Measurements from ENCODE around the gene SSR4. TPM values are rescaled to one million over a fixed set of nuclear protein-coding genes. Genes with fewer than 3 reads are reported as not detected.

Gene SSR4
- total and polyA plus RNA-seq, 2 donors (not counting 1 experiment from before 2014, with no cell fraction given): 134 to 297 TPM

DNA sequence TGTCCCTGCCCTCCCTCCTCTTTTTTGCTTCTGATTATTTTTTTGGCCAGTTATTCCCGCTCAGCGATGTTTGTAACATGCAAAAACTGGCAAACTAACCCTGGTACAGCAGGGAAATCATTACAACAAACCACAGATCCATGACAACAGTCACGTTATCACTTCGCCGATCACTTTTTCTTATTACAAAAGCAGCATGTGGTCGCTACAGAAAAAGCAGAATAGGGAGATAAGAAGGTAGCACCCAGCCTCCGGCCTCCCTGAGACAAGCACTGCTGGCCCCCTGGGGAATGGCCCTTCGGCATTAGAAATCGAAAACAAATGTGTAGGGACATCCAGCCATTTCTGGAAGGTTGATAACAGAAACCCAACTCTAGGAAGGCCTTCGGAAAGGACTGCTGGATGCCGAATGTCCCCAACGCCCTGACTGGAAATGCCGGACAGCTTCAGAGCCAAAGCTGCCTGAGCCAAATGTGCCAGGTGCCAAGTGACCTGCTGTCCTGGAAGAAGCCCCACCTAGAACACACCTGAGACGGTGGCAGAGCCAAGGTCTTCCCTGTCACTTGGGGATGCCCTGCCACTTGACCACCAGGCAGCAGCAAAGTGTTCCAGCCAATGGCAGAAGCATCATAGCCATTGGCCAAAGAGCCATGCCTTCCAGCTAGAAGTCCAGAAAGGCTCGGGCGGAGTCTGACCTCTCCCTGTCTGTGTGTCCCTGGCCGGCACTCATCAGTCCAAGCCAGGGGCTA is 3.2 kb upstream of the SSR4 start:
- no peaks in the 10 kb centered on the region for H3K27me3 ChIP-seq (replicated peaks in 1 of 4; ENCODE audit: control extremely low read depth in 1 of 4, control insufficient read depth in 3 of 4, insufficient read depth in 4 of 4, low read length in 3 of 4)
- H3K9ac ChIP-seq (ENCODE audit: low read length): no peak overlapping the region
- no peak overlapping the region for H2AFZ ChIP-seq (ENCODE audit: insufficient read depth, low read depth, low read length, poor library complexity, severe bottlenecking)
- TF ChIP-seq EZH2 (IDR thresholded peaks at IDR 0.05; ENCODE audit: borderline replicate concordance, insufficient read depth, low read depth, low read length, poor library complexity, severe bottlenecking): no peak
- no peak for TF ChIP-seq CTCF (IDR thresholded peaks at IDR 0.05)
- peaks cover 16 to 24% of the 10 kb centered on the region in 2 donors for H3K4me1 ChIP-seq (ENCODE audit: control insufficient read depth in 2 of 2, insufficient read depth in 2 of 2, low read length in 2 of 2)
- 97% methylated on average over 12 of the region's 17 CpGs for WGBS (ENCODE audit: insufficient coverage)
- no peak overlapping the region for H3K27ac ChIP-seq (ENCODE audit: low read length in 2 of 2)
- peaks cover 0 to 16% of the 10 kb centered on the region in 2 experiments for H3K36me3 ChIP-seq (replicated peaks in 1 of 2; ENCODE audit: control extremely low read depth in 1 of 2, control insufficient read depth in 1 of 2, extremely low read depth in 1 of 2, insufficient read depth in 2 of 2, low read length in 1 of 2)
- Mint-ChIP-seq H3K27ac (no peak overlapping the region), H3K4me1 (peaks cover 27% of the 10 kb centered on the region), H3K27me3 (no peaks in the 10 kb centered on the region), H3K4me3 (no peak overlapping the region), H3K9me3 (ENCODE audit: insufficient read depth) (no peaks in the 10 kb centered on the region)
- H3K79me2 ChIP-seq (ENCODE audit: control insufficient read depth, insufficient read depth, low read length): peaks cover 54% of the 10 kb centered on the region
- H3K4me3 ChIP-seq (ENCODE audit: control extremely low read depth in 1 of 5, extremely low read depth in 1 of 5, insufficient read depth in 1 of 5, low read depth in 2 of 5, low read length in 4 of 5): no peak overlapping the region
- no peak for DNase-seq
- peaks cover 7% of the 10 kb centered on the region for H4K20me1 ChIP-seq (ENCODE audit: control insufficient read depth, insufficient read depth, low read length, poor library complexity, severe bottlenecking)
- POLR2A ChIA-PET: no interaction called here
- intact Hi-C loops (cut with micrococcal nuclease): no loop called here
- CTCF ChIA-PET: no interaction called here
- ATAC-seq (ENCODE audit: low read depth): no peak
- H3K4me2 ChIP-seq (replicated peaks; ENCODE audit: low read depth, low read length, poor library complexity, severe bottlenecking): no peak overlapping the region
- H3K9me3 ChIP-seq (ENCODE audit: control extremely low read depth in 1 of 3, control insufficient read depth in 2 of 3, insufficient read depth in 1 of 3, low read length in 2 of 3): no peaks in the 10 kb centered on the region

GRCh38 chrX:153792368-153792767 is 2.1 kb upstream of the SSR4 start:
- Histone ChIP-seq H3K27ac (ENCODE audit: low read length in 2 of 2) (no peak overlapping the region), H3K27me3 (replicated peaks in 1 of 4; ENCODE audit: control extremely low read depth in 1 of 4, control insufficient read depth in 3 of 4, insufficient read depth in 4 of 4, low read length in 3 of 4) (no peaks in the 10 kb centered on the region), H3K9me3 (ENCODE audit: control extremely low read depth in 1 of 3, control insufficient read depth in 2 of 3, insufficient read depth in 1 of 3, low read length in 2 of 3) (no peaks in the 10 kb centered on the region), H3K79me2 (ENCODE audit: control insufficient read depth, insufficient read depth, low read length) (peaks cover 61% of the 10 kb centered on the region), H2AFZ (ENCODE audit: insufficient read depth, low read depth, low read length, poor library complexity, severe bottlenecking) (no peak overlapping the region), H3K36me3 (replicated peaks in 1 of 2; ENCODE audit: control extremely low read depth in 1 of 2, control insufficient read depth in 1 of 2, extremely low read depth in 1 of 2, insufficient read depth in 2 of 2, low read length in 1 of 2) (peaks cover 0 to 18% of the 10 kb centered on the region in 2 experiments), H3K9ac (ENCODE audit: low read length) (no peak overlapping the region), H3K4me1 (ENCODE audit: control insufficient read depth in 2 of 2, insufficient read depth in 2 of 2, low read length in 2 of 2) (peaks cover 16 to 24% of the 10 kb centered on the region in 2 donors), H3K4me3 (ENCODE audit: control extremely low read depth in 1 of 5, extremely low read depth in 1 of 5, insufficient read depth in 1 of 5, low read depth in 2 of 5, low read length in 4 of 5) (no peak overlapping the region), H4K20me1 (ENCODE audit: control insufficient read depth, insufficient read depth, low read length, poor library complexity, severe bottlenecking) (peaks cover 8% of the 10 kb centered on the region), H3K4me2 (replicated peaks; ENCODE audit: low read depth, low read length, poor library complexity, severe bottlenecking) (peak overlapping the region; percentile 81)
- 100% methylated on average over 2 of the region's 6 CpGs for WGBS (ENCODE audit: insufficient coverage)
- H3K27me3 Mint-ChIP-seq: no peaks in the 10 kb centered on the region
- H3K9me3 Mint-ChIP-seq (ENCODE audit: insufficient read depth): no peaks in the 10 kb centered on the region
- TF ChIP-seq CTCF (IDR thresholded peaks at IDR 0.05): no peak
- TF ChIP-seq EZH2 (IDR thresholded peaks at IDR 0.05; ENCODE audit: borderline replicate concordance, insufficient read depth, low read depth, low read length, poor library complexity, severe bottlenecking): no peak
- H3K4me1 Mint-ChIP-seq: peaks cover 30% of the 10 kb centered on the region
- ATAC-seq (ENCODE audit: low read depth): no peak
- H3K4me3 Mint-ChIP-seq: peak overlapping the region; percentile 93
- CTCF ChIA-PET: interaction anchor here (2.6 kb wide), 1 partner anchor 131 kb away, joined by 9 read pairs; no protein-coding TSS in a partner anchor
- intact Hi-C loops (cut with micrococcal nuclease): no loop called here
- no peak for DNase-seq
- H3K27ac Mint-ChIP-seq: no peak overlapping the region
- POLR2A ChIA-PET: no interaction called here

All from B cell (primary cell).